ENCODE results near the gene CPNE1.

- TF ChIP-seq, protein P1, sequence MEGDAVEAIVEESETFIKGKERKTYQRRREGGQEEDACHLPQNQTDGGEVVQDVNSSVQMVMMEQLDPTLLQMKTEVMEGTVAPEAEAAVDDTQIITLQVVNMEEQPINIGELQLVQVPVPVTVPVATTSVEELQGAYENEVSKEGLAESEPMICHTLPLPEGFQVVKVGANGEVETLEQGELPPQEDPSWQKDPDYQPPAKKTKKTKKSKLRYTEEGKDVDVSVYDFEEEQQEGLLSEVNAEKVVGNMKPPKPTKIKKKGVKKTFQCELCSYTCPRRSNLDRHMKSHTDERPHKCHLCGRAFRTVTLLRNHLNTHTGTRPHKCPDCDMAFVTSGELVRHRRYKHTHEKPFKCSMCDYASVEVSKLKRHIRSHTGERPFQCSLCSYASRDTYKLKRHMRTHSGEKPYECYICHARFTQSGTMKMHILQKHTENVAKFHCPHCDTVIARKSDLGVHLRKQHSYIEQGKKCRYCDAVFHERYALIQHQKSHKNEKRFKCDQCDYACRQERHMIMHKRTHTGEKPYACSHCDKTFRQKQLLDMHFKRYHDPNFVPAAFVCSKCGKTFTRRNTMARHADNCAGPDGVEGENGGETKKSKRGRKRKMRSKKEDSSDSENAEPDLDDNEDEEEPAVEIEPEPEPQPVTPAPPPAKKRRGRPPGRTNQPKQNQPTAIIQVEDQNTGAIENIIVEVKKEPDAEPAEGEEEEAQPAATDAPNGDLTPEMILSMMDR (IDR thresholded peaks at IDR 0.05): no peak
- TF ChIP-seq POLR2A (IDR thresholded peaks at IDR 0.05): no peak
These were observed 15.9 kb downstream of the CPNE1 start for GRCh38 chr20:35648836-35649235.
